HG03103 (cell line): Measurements from ENCODE around the gene ZC3H12C.

Experiments used
- ATAC-seq: cut with Tn5 transposase; IDR thresholded peaks from one replicate; pipeline ENCODE4 v1.9.1; 2021; ENCODE audit warnings: low read depth; ENCODE audit not compliant: unreplicated experiment

The ZC3H12C gene

GRCh38 chr11:110141812-110142211 lies 48.6 kb downstream of the ZC3H12C start:
- ATAC-seq, result no peak

- ATAC-seq, result no peak
Measured at GRCh38 chr11:110147962-110148709, 54.9 kb downstream of the ZC3H12C start.

DNA sequence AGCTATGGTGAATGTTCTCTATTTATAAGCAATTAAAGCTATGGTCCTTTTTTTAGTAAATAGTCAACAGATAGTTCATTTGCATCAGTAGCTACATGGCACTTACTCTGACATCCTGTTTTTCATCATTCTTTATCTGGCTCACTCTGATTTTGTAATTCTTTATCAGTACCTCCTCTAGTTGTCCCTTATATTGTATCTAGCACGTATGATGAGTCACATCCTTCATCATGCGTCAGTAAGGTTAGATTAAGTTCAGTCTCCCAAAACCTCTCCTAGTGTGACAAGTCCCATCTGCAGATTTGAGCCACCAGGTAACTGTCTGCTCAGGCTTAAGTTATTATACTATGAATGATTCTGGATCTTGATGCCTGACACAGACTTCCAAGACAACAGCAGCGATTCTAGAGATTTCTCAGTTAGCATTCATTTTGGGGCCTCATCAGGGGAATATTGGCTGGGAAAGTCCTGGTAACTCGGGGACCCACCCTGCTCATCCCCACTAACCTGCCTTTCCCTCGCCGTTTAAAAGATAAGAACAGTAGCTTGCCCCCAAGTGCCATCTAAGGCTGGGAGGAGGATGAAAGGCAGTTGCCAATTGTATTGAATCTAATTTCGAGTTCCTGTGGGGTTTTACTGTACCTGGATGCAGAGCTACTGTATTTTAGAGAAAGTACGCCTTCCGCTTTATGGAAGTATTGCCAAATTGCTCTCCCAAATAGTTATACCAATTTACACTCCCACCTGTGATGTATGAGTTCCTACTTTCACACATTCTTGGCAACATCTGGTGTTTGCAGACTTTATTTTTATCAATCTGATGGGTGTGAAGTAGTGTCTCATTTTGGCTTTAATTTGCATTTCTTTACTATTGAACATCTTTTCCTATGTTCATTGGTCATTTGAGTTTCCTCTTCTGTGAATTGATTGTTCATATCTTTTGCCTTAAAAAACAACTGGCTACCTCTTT lies 55.9 kb downstream of the ZC3H12C start:
- peak; percentile 42 for ATAC-seq

- no peak for ATAC-seq
Measured at GRCh38 chr11:110152199-110152598, 59.0 kb downstream of the ZC3H12C start.

- no peak for ATAC-seq
Measured at GRCh38 chr11:110153474-110153873, 60.3 kb downstream of the ZC3H12C start.

DNA sequence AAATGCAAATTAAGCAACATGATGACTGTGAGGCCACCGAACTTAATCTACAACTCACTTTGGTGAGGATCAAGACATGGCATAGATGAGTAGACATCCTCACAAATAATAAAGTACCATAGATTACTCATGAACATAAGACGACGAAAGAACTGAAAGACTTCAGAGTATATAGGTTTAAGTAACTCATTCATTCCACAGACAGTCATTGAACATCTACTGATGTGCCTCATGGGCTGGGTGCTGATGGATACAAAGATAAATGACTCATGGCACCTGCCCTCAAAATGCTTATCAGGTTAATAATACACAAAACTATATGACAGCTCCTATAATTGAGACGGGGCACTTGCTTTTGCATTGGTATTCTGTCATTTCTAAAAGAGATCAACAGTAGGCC lies 63.3 kb downstream of the ZC3H12C start:
- no peak for ATAC-seq

DNA sequence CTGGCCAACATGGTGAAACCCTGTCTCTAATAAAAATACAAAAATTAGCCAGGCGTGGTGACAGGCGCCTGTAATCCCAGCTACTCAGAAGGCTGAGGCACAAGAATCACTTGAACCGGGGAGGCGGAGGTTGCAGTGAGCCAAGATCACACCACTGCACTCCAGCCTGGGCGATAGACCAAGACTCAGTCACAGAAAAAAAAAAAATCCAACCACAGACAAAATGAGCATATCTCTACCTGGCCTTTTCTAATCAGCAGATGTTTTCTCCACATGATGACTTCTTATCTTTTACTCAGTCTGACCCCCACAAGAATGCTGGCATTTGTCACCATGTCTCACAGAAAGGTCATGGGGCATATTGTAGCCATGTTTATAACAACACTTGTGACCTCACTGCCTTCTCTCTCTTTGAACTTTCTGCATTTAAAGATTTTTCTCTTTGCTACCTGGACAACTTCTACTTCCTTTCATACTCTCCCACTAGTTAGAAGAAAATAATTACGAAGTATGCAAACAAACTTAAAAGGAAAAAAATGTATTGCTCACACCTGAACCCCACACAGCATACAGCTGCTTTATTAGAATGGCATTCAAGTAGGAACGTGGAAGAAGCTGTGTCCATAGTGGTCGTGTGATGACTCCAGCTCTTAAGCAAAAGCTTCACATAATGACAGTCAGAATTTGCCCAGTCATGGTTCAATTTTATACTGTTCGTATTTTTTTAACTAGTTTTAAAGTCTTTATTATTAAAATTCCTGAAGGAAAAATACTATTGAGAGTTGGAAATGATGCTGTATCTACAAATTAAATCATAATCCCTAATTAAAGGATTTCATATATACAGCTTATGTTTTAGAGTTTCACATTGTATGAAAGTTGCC lies 65.4 kb downstream of the ZC3H12C start:
- ATAC-seq, result no peak

- ATAC-seq, result no peak
Measured at GRCh38 chr11:110159476-110159875, 66.3 kb downstream of the ZC3H12C start.

DNA sequence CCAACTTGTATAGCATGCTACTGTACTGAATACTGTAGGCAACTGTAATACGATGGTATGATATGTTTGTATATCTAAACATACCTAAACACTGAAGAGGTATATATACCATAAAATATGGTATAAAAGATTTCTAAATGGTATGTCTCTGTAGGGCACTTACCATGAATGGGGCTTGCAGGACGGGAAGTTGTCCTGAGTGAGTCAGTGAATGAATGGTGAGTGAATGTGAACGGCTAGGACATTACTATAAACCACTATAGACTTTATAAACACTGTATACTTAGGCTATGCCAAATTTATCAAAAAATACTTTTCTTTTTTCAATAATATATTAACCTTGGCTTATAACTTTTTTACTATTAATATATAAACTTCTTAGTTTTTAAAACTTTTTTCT lies 66.8 kb downstream of the ZC3H12C start:
- ATAC-seq, result no peak

GRCh38 chr11:110160437-110160836 lies 67.2 kb downstream of the ZC3H12C start:
- no peak for ATAC-seq

DNA sequence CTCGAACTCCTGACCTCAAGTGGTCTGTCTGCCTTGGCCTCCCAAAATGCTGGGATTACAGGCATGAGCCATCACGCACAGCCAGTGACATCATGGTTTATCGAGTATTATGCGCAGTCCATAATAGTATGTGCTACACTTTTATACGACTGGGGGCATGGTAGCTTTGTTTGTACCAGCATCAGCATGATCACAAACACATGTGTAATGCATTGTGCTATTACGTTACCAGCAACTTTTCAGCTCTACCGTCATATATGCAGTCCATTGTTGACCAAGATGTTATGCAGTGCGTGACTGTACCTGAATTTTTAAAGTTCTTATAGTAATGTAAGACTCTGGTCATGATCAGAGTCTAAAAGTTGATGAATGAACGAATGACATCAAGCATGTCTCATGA lies 67.9 kb downstream of the ZC3H12C start:
- ATAC-seq, result no peak

DNA sequence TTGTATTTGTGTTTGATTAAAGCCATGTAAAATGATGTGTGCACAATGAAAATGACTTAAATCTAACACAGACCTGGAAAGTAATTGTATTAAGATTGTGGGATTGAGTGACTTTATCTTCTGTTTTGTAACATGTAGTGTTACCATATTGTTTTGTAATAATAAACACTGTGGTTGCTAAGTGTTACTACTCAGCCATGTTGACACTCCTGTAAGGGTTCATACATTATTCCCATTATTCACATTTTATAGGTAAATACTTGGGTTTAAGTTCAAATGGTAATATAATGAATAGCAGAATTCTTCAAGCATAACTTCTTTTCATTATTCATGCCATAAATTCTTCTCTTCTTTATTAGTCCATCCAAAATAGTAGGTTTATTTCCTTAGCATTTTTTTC lies 69.0 kb downstream of the ZC3H12C start:
- ATAC-seq, result no peak

GRCh38 chr11:110165039-110165925 lies 72.1 kb downstream of the ZC3H12C start:
- no peak for ATAC-seq

DNA sequence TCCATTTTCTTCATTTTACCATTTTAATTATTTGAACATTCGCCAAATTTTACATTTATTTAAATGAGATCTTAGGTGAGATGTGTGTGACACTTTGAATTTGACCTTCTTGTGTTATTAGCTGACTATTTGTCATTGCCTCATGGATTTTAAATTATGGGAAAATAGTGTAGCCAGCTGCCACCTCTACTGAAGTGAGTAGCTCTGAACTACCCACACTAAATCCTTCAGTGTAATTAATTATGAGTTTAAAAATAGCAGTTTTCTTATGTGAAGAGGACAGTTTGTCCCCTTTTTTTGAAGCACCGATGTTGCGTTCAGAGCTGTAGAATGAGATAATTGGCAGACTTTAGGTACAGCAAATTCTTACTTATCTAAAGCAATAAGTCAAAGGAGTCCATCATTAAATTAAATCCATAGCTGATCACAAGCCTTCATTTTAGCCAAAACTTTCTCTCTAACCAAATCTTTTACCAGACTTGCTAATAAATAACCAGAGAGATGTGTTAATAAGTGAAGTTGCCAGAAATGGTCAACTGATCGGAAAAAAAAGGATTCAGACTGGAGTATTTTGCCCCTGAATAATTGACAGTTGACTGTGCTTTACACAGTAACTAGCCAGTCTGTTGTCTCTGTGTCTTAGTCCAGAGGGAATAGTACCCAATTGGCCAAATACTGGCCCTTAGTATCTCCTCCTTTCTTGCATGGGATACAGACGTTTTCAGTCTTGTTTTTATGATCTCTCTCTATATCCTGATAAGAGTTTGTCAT lies 75.0 kb downstream of the ZC3H12C start:
- ATAC-seq, result no peak

DNA sequence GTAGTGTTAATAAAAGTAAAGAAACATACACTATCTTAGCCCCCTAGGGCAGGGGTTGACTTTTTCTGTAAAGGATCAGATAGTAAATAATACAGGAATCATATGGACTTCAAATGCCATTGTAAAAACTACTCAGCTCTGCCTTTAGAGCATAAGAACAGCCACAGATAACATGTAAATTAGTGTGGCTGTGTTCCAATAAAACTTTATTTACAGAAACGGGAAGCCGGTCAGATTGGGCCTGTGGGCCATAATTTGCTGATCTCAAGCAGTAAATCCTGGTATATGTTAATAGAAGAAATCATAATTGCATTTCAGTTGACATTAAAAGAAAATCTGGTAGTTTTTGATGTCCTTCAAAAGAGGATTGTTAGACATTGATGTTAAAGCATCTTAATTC lies 76.5 kb downstream of the ZC3H12C start:
- no peak for ATAC-seq

GRCh38 chr11:110172468-110173065 lies 79.4 kb downstream of the ZC3H12C start:
- no peak for ATAC-seq

DNA sequence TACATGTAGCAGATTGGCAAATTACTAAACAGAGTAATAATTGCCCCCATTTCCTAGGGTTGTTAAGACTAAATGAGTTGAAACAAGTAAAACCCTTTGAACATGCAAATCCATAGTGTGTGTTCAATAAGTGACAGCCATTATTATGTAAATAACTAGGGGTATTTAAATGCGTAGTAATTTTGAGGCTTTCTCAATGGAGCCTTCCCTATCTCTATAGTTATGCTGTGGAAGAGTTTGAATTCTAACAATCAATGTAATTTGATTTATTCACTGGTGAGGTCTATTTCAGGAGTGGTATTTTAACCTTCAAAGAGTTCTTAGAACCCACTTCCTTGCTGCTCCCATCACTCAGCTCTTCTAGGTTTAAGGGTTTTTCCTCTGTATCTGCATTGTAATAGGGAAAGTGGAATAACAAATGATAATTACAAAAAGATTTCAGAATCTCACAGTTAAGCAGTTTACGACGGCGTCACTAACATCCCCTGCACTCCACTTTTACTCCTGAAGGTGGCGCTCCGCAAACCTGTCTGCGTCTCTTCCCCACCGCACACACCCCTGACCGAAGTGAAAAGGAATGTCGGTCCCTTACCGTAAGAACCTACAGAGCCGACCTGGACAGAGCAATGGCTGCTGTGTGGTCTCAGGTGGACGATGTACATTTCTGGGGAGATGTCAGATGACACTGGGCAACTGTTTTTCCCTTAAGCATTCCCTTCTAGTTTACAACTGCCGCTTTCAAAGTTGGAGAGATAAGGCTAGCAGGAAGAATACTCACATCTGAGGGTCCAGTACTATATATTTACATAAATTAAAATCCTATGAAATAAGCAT lies 80.8 kb downstream of the ZC3H12C start:
- peak; percentile 57 for ATAC-seq
